Keratinocyte (primary cell): ENCODE results near the gene MATK.

ENCODE experiments used
- EZH2 ChIP-seq: IDR thresholded peaks from one replicate; pipeline ENCODE4 v1.6.1; 2012; ENCODE audit warnings: inconsistent platforms, mild to moderate bottlenecking, low read length, moderate library complexity
- TF ChIP-seq, protein P1 (sequence below), 3 experiments: IDR thresholded peaks in 1 of 3; conservative IDR thresholded peaks in 1 of 3; optimal IDR thresholded peaks in 1 of 3; 2 replicates in 2 of 3; 3 replicates in 1 of 3; pipeline versions ENCODE3 to v1.5.1; 2011; ENCODE audit warnings: low read length in 3 of 3, mild to moderate bottlenecking in 3 of 3, moderate library complexity in 2 of 3, control low read depth in 1 of 3, inconsistent platforms in 1 of 3; ENCODE audit not compliant: insufficient read depth in 2 of 3; ENCODE audit errors: extremely low read depth in 1 of 3

DNA sequence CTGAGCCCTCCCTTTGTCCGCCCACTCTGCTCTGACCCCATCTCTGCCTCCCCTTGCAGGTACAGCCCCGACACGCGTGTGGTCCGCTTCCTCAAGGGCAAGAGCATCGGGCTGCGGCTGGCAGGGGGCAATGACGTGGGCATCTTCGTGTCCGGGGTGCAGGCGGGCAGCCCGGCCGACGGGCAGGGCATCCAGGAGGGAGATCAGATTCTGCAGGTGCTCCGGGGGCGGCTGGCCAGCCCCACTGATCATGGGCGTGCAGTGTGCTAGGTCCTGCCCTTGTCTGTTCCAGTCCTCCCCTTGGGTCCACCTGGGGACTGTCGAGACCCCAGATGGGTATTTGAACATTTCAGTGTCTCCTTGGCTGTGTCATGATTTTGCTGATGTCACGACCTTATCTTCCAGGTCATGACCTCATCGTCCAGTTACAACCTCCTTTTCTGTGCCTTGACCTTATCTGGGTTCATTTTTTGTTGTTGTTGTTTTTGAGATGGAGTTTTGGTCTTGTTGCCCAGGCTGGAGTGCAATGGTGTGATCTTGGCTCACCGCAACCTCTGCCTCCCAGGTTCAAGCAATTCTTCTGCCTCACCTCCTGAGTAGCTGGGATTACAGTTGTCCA lies 50.0 kb downstream of the MATK start:
- TF ChIP-seq, protein P1, sequence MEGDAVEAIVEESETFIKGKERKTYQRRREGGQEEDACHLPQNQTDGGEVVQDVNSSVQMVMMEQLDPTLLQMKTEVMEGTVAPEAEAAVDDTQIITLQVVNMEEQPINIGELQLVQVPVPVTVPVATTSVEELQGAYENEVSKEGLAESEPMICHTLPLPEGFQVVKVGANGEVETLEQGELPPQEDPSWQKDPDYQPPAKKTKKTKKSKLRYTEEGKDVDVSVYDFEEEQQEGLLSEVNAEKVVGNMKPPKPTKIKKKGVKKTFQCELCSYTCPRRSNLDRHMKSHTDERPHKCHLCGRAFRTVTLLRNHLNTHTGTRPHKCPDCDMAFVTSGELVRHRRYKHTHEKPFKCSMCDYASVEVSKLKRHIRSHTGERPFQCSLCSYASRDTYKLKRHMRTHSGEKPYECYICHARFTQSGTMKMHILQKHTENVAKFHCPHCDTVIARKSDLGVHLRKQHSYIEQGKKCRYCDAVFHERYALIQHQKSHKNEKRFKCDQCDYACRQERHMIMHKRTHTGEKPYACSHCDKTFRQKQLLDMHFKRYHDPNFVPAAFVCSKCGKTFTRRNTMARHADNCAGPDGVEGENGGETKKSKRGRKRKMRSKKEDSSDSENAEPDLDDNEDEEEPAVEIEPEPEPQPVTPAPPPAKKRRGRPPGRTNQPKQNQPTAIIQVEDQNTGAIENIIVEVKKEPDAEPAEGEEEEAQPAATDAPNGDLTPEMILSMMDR (optimal IDR thresholded peaks at IDR 0.05 in 1 of 3, IDR thresholded peaks at IDR 0.05 in 1 of 3, conservative IDR thresholded peaks at IDR 0.05 in 1 of 3; ENCODE audit: extremely low read depth in 1 of 3, insufficient read depth in 2 of 3, low read length in 3 of 3): no peak
- TF ChIP-seq EZH2: no peak
